ENCODE data around the gene PKN2. TPM values are rescaled to one million over a fixed set of nuclear protein-coding genes. Genes with fewer than 3 reads are reported as not detected.
"Not testable (repeated sequence)": the region's sequence is repeated elsewhere in the genome, so short reads cannot be mapped to it uniquely, and the experiment has no call there.

Gene PKN2
- total RNA-seq, 6 experiments from 2014 or later: 13.6 to 16.6 (median 15.0) TPM

DNA sequence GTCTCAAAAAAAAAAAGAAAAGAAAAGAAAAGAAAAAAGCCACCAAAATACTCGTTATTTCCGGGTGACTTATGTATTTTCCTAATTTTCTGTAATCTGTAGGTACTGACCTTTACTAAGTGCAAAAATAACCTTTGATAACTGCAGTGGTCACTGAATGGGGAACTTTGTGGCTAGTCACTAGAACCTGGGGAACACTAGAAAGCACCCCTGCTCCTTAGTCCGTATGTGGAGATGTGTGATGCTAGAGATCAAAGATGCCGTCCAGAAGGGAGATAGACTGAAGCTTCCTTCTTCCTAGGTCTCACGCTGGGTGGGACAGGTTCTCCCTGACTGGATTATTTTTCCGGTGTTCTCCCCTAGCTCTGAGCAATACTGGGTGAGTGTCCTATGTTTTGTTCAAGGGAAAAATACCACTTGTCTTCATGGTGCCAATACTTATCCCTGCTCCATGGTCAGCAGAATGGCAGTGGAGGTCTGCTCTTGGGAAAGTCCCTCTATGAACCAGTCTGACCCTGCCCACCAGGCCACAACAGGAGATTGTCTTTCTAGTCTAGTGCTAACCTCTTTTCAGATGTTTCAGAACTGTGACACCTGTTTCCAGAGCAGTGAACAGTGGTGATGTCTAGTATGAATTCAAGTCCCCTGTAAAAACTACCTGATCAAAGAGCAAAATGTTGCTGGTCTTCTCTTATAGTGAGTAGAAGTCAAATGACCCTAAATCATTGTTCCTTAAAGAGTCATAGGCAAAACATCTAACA is 167.4 kb downstream of the PKN2 start:
- no peaks in the 10 kb centered on the region for H3K4me1 ChIP-seq
- no peaks in the 10 kb centered on the region for H3K27me3 ChIP-seq
- H3K36me3 ChIP-seq: peaks cover 0 to 54% (median 18%) of the 10 kb centered on the region in 4 donors
- DNase-seq (no peak), ATAC-seq (no peak)
- intact Hi-C loops (cut with DNase I): no loop called here
- TF ChIP-seq, protein P1, sequence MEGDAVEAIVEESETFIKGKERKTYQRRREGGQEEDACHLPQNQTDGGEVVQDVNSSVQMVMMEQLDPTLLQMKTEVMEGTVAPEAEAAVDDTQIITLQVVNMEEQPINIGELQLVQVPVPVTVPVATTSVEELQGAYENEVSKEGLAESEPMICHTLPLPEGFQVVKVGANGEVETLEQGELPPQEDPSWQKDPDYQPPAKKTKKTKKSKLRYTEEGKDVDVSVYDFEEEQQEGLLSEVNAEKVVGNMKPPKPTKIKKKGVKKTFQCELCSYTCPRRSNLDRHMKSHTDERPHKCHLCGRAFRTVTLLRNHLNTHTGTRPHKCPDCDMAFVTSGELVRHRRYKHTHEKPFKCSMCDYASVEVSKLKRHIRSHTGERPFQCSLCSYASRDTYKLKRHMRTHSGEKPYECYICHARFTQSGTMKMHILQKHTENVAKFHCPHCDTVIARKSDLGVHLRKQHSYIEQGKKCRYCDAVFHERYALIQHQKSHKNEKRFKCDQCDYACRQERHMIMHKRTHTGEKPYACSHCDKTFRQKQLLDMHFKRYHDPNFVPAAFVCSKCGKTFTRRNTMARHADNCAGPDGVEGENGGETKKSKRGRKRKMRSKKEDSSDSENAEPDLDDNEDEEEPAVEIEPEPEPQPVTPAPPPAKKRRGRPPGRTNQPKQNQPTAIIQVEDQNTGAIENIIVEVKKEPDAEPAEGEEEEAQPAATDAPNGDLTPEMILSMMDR (IDR thresholded peaks at IDR 0.05): no peak
- no peak for TF ChIP-seq POLR2A (IDR thresholded peaks at IDR 0.05)
- no peak overlapping the region for H3K27ac ChIP-seq
- H3K4me3 ChIP-seq: no peak overlapping the region
- no peaks in the 10 kb centered on the region for H3K9me3 ChIP-seq
- 88% methylated on average over 6 of the region's 6 CpGs for WGBS (ENCODE audit: insufficient coverage, low coverage, low lambda C conversion rate, missing lambda C conversion rate)

DNA sequence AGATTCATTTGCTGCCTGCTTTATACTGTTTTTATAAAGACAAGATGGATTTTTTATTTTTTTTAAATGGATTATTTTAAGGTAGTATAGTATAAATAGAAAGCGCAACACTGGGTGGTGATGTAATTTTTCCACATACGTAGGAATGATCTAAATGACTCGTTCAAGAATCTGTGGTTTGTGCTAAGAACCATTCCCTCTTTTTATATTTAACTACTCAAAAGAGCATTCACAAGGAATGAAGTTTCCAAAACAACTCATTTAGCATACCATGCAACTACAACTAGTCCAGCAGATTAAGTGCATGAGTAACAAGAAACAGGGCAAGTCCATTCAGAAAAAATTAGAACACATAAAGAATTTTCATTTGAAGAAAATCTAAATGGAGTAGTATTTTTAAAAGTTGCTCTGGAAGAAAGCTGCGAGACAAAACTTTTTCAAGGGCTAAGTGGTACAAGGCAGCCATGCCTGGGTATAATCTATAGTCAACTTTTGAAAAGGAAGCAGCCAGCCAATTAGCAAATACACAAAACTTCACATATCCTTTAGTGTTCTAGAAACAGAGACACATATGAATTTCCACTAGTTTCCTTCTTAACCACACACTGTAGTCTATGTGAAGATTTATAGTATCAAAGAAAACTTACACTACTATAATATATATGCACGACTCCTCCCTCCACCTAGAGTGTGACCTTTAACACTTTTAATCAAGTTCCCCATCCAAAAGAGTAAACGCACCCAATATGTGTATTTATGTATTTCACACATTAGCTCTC is 183.9 kb downstream of the PKN2 start:
- TF ChIP-seq POLR2A (IDR thresholded peaks at IDR 0.05): no peak
- TF ChIP-seq, protein P1 (IDR thresholded peaks at IDR 0.05): no peak
- H3K27me3 ChIP-seq: no peaks in the 10 kb centered on the region
- no peak overlapping the region for H3K4me3 ChIP-seq
- H3K9me3 ChIP-seq: no peaks in the 10 kb centered on the region
- 65% methylated on average over 6 of the region's 6 CpGs for WGBS (ENCODE audit: insufficient coverage, low coverage, low lambda C conversion rate, missing lambda C conversion rate)
- no peak overlapping the region for H3K27ac ChIP-seq
- intact Hi-C loops (cut with DNase I): no loop called here
- no peak for DNase-seq
- no peaks in the 10 kb centered on the region for H3K4me1 ChIP-seq
- no peak for ATAC-seq
- H3K36me3 ChIP-seq: peaks cover 0 to 9% (median 0%) of the 10 kb centered on the region in 4 donors

DNA sequence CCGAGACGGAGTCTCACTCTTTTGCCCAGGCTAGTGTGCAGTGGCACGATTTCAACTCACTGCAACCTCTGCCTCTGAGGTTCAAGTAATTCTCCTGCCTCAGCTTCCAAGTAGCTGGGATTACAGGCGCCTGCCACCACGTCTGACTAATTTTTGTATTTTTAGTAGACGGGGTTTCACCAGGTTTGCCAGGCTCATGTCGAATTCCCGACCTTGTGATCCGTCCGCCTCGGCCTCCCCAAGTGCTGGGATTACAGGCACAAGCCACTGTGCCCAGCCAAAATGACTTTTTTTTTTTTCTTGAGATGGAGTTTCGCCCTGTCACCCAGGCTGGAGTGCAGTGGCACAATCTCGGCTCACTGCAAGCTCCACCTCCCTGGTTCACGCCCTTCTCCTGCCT is 185.6 kb downstream of the PKN2 start:
- DNase-seq; H3K27ac ChIP-seq; H3K36me3 ChIP-seq; H3K9me3 ChIP-seq; H3K4me1 ChIP-seq; intact Hi-C loops (cut with DNase I); H3K4me3 ChIP-seq; H3K27me3 ChIP-seq; ATAC-seq: not testable (repeated sequence)
- 96% methylated on average over 10 of the region's 14 CpGs for WGBS (ENCODE audit: insufficient coverage, low coverage, low lambda C conversion rate, missing lambda C conversion rate)

DNA sequence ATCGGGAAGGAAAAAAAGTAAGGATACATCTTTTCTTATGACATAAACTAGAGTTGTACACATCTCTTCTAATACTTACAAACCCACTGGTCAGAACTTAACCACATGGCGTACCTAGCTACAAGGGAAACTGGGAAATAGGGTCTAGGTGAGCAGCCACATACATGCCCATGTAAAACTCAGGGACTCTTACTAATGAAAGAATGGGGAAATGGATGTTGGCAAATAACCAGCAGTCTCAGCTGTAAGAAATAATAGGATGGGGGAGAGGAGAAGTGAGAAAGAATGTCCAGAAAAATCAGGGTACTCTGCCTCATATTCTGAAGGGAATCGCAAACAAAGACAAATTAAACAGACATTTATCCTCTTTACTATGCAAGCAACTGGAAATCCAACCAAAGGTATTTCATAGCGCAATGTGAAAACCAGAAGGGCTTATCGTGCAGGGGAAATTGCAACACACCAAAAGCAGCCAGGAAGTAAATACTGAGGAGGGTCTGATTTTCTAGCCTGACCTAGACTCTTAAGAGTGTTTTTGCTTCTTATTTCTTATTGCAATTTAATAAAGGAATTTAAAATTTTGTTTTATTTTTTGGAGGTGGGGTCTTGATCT is 189.8 kb downstream of the PKN2 start:
- Histone ChIP-seq H3K27me3 (no peaks in the 10 kb centered on the region), H3K27ac (no peak overlapping the region), H3K4me3 (no peak overlapping the region), H3K9me3 (no peaks in the 10 kb centered on the region), H3K4me1 (peaks cover 0 to 23% (median 6%) of the 10 kb centered on the region in 4 donors), H3K36me3 (no peaks in the 10 kb centered on the region)
- ATAC-seq (peak; percentile 64 to 75 (median 69)), DNase-seq (no peak)
- 30% methylated on average over 5 of the region's 5 CpGs for WGBS (ENCODE audit: insufficient coverage, low coverage, low lambda C conversion rate, missing lambda C conversion rate)
- intact Hi-C loops (cut with DNase I): no loop called here
- no peak for TF ChIP-seq POLR2A (IDR thresholded peaks at IDR 0.05)
- TF ChIP-seq, protein P1 (IDR thresholded peaks at IDR 0.05): no peak

Measured in right lobe of liver (tissue), 6 donors.